KG1 (cell line): Measurements from ENCODE around the gene MAP2.

Source experiments
- DNase-seq: peaks from one replicate; lab custom pipeline; 2025; lab: John Stamatoyannopoulos, UW

The MAP2 gene

GRCh38 chr2:209661286-209661894 lies 237.5 kb downstream of the MAP2 start:
- no peak for DNase-seq

- no peak for DNase-seq
Observed at GRCh38 chr2:209662021-209662420, 238.2 kb downstream of the MAP2 start.

GRCh38 chr2:209663139-209663538 lies 239.3 kb downstream of the MAP2 start:
- no peak for DNase-seq

- DNase-seq = no peak
Observed at GRCh38 chr2:209663656-209664055, 239.8 kb downstream of the MAP2 start.

GRCh38 chr2:209666296-209666695 lies 242.4 kb downstream of the MAP2 start:
- no peak for DNase-seq

GRCh38 chr2:209671020-209671680 lies 247.3 kb downstream of the MAP2 start:
- no peak for DNase-seq

- no peak for DNase-seq
Observed at GRCh38 chr2:209673811-209674210, 250.0 kb downstream of the MAP2 start.

GRCh38 chr2:209680596-209680995 lies 256.7 kb downstream of the MAP2 start:
- DNase-seq = no peak

- DNase-seq = no peak
Observed at GRCh38 chr2:209681201-209681735, 257.4 kb downstream of the MAP2 start.

GRCh38 chr2:209682646-209683045 lies 258.8 kb downstream of the MAP2 start:
- DNase-seq = no peak

- no peak for DNase-seq
Observed at GRCh38 chr2:209685340-209685739, 261.5 kb downstream of the MAP2 start.

GRCh38 chr2:209685963-209686362 lies 262.1 kb downstream of the MAP2 start:
- DNase-seq = no peak

GRCh38 chr2:209686448-209686847 lies 262.6 kb downstream of the MAP2 start:
- no peak for DNase-seq

- no peak for DNase-seq
Observed at GRCh38 chr2:209687323-209687969, 263.6 kb downstream of the MAP2 start.

- DNase-seq = no peak
Observed at GRCh38 chr2:209688385-209688784, 264.5 kb downstream of the MAP2 start.

- DNase-seq = no peak
Observed at GRCh38 chr2:209690029-209690754, 266.3 kb downstream of the MAP2 start.

GRCh38 chr2:209694748-209695147 lies 270.9 kb downstream of the MAP2 start:
- DNase-seq = no peak

- no peak for DNase-seq
Observed at GRCh38 chr2:209696836-209697711, 273.2 kb downstream of the MAP2 start.

GRCh38 chr2:209702775-209703174 lies 278.9 kb downstream of the MAP2 start:
- no peak for DNase-seq

- no peak for DNase-seq
Observed at GRCh38 chr2:209713219-209713618, 289.4 kb downstream of the MAP2 start.

- DNase-seq = no peak
Observed at GRCh38 chr2:209719034-209719433, 295.2 kb downstream of the MAP2 start.

GRCh38 chr2:209721497-209721896 lies 297.6 kb downstream of the MAP2 start:
- DNase-seq = no peak
